ENCODE measurements around the gene CORIN. TPM values are rescaled to one million over a fixed set of nuclear protein-coding genes. Genes with fewer than 3 reads are reported as not detected.

The CORIN gene
- total and polyA plus RNA-seq, 2 of the 13 experiments (the other 11 are each of a cell fraction or from before 2014, with no cell fraction given) = 0.84 to 1.2 TPM

- TF ChIP-seq UBTF (CRISPR knock-in tag; IDR thresholded peaks at IDR 0.05) (peak; percentile 49; the same call in 1 of the 2 replicates), ARHGAP35 (CRISPR knock-in tag; IDR thresholded peaks at IDR 0.05; ENCODE audit: borderline replicate concordance) (no peak), TARDBP (CRISPR knock-in tag; IDR thresholded peaks at IDR 0.05) (peak; percentile 54; the same call in 1 of the 2 replicates), FOXA3 (CRISPR knock-in tag; IDR thresholded peaks at IDR 0.05) (peak; percentile 12; the same call in 1 of the 2 replicates), ZZZ3 (CRISPR knock-in tag; IDR thresholded peaks at IDR 0.05; ENCODE audit: borderline replicate concordance) (no peak), ZNF513 (CRISPR knock-in tag; conservative IDR thresholded peaks at IDR 0.05) (no peak), KDM2A (CRISPR knock-in tag; IDR thresholded peaks at IDR 0.05; ENCODE audit: borderline replicate concordance, low read depth) (peak; percentile 28; the same call in 1 of the 2 replicates), TOPORS (CRISPR knock-in tag; IDR thresholded peaks at IDR 0.05) (0 out of 2 replicates have a peak, but pooled peaks have one; percentile 54), RFX1 (IDR thresholded peaks at IDR 0.05) (no peak), SMC3 (IDR thresholded peaks at IDR 0.05; ENCODE audit: low read length) (peak; percentile 72), CBX1 (IDR thresholded peaks at IDR 0.05; ENCODE audit: low read depth) (peak; percentile 89), POLR2G (IDR thresholded peaks at IDR 0.05; ENCODE audit: low read depth, low read length) (no peak), ZNF589 (CRISPR knock-in tag; conservative IDR thresholded peaks at IDR 0.05) (no peak), SALL1 (CRISPR knock-in tag; IDR thresholded peaks at IDR 0.05) (peak; percentile 61), ZNF331 (CRISPR knock-in tag; IDR thresholded peaks at IDR 0.05) (peak; percentile 51; the same call in 1 of the 2 replicates), ZNF543 (CRISPR knock-in tag; IDR thresholded peaks at IDR 0.05) (no peak), ZSCAN5A (CRISPR knock-in tag; IDR thresholded peaks at IDR 0.05; ENCODE audit: borderline replicate concordance) (peak; percentile 72; the same call in 1 of the 2 replicates), ZFP91 (CRISPR knock-in tag; IDR thresholded peaks at IDR 0.05; ENCODE audit: borderline replicate concordance) (peak; percentile 84; the same call in 1 of the 2 replicates), ZNF350 (CRISPR knock-in tag; IDR thresholded peaks at IDR 0.05; ENCODE audit: borderline replicate concordance, low read depth) (peak; percentile 53), ZNF18 (CRISPR knock-in tag; IDR thresholded peaks at IDR 0.05; ENCODE audit: insufficient replicate concordance) (no peak)
Observed at GRCh38 chr4:47836641-47837093, 1.2 kb downstream of the CORIN start (continued).

Measured in HepG2 (cell line).